ENCODE results near the gene OPRM1. TPM values are rescaled to one million over a fixed set of nuclear protein-coding genes. Genes with fewer than 3 reads are reported as not detected.
"Not testable (repeated sequence)": the region's sequence is repeated elsewhere in the genome, so short reads cannot be mapped to it uniquely, and the experiment has no call there.

Gene OPRM1
- polyA plus RNA-seq (ENCODE audit: insufficient read length in 12 of 12) = not detected
- long read RNA-seq, donor 1 = 0 reads
- long read RNA-seq, donor 2 = 0 reads
- long read RNA-seq, donor 3 = 0 reads
- long read RNA-seq, donor 4 = 0 reads
- long read RNA-seq, donor 5 = 0 reads
- long read RNA-seq, donor 6 = 0 reads
- long read RNA-seq, donor 7 = 0 reads
- long read RNA-seq, donor 8 = 0 reads
- long read RNA-seq, donor 9 = 0 reads
- long read RNA-seq, donor 10 = 0 reads
- long read RNA-seq, donor 11 = 0 reads

DNA sequence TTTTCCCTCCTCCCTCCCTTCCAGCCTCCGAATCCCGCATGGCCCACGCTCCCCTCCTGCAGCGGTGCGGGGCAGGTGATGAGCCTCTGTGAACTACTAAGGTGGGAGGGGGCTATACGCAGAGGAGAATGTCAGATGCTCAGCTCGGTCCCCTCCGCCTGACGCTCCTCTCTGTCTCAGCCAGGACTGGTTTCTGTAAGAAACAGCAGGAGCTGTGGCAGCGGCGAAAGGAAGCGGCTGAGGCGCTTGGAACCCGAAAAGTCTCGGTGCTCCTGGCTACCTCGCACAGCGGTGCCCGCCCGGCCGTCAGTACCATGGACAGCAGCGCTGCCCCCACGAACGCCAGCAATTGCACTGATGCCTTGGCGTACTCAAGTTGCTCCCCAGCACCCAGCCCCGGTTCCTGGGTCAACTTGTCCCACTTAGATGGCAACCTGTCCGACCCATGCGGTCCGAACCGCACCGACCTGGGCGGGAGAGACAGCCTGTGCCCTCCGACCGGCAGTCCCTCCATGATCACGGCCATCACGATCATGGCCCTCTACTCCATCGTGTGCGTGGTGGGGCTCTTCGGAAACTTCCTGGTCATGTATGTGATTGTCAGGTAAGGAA lies at the start of gene OPRM1:
Gene OPRM1, plus strand, starts transcription at position 10 of the 612 bp plus-strand sequence. Its CDS starts 305 bp downstream, at position 315.
- DNase-seq = peak; percentile 55

DNA sequence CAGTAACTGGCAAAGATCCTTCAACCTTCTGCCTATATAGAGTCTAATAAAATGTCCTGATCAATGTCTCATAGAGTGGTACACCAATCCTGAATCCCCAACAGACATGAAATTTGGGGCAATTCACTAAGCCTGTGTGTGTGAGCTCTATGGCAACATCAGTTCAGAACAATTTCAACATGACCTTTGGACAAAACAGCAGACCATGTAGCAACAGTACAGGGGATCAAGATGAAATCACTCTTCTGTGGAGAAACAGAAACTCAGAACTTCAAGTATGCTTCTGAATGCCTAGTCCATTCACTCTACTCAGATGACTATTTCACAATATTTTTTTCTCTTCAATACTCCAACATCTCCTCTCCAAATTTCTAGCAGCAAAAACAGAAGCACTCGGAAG lies 49.1 kb upstream of the OPRM1 start:
- no peak for DNase-seq

DNA sequence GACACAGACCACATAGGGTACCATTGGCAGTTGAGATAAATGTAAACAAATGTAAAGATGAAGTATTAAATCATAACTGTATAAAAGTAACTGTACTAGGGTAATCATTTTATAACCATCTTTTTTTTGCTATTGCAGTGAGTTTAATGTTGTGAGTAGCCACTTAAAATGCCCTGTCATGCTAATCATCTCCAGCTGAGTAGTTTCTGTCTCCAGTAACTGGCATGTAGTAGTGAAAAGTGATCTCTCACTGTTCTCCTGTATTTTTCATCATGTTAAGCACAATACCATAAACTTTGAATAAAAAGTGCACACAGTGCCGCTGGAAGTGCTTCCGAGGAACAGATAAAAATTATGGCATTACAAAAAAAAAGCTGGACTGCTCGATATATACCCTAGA lies 45.0 kb upstream of the OPRM1 start:
- peak; percentile 8 for DNase-seq

GRCh38 chr6:153994811-153995210 lies 44.2 kb upstream of the OPRM1 start:
- DNase-seq = no peak

GRCh38 chr6:153997221-153997620 lies 41.8 kb upstream of the OPRM1 start:
- DNase-seq = no peak

- no peak for DNase-seq
These were observed 37.4 kb upstream of the OPRM1 start for GRCh38 chr6:154001494-154002285.

- DNase-seq = no peak
These were observed 36.1 kb upstream of the OPRM1 start for GRCh38 chr6:154002894-154003293.

- DNase-seq = no peak
These were observed 28.7 kb upstream of the OPRM1 start for GRCh38 chr6:154010371-154010770.

- DNase-seq = no peak
These were observed 26.2 kb upstream of the OPRM1 start for GRCh38 chr6:154012852-154013251.

- DNase-seq = no peak
These were observed 21.3 kb upstream of the OPRM1 start for GRCh38 chr6:154017786-154018185.

GRCh38 chr6:154030646-154031045 lies 8.4 kb upstream of the OPRM1 start:
- no peak for DNase-seq

DNA sequence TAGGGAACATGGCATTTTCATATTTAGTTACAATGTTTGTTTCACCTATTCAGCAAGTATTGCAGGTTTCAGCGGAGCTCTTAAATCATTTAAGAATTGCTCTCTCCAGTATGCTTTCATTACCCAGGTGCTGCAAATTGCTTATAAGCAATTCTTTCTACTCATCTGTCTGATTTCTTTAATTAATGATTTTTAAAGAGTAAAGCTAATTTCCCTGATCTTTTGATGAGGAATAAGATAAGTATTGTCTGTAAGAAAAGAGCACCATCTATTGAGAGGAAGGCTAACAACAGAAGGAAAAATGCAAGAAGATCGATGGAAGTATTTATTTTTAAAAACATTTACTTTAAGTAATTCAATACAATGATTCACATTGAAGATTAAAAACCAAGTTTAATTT lies 2.0 kb downstream of the OPRM1 start:
- DNase-seq = no peak

GRCh38 chr6:154053141-154053540 lies 14.1 kb downstream of the OPRM1 start:
- no peak for DNase-seq

GRCh38 chr6:154056536-154056935 lies 17.5 kb downstream of the OPRM1 start:
- no peak for DNase-seq

- no peak for DNase-seq
These were observed 18.1 kb downstream of the OPRM1 start for GRCh38 chr6:154057098-154057497.

DNA sequence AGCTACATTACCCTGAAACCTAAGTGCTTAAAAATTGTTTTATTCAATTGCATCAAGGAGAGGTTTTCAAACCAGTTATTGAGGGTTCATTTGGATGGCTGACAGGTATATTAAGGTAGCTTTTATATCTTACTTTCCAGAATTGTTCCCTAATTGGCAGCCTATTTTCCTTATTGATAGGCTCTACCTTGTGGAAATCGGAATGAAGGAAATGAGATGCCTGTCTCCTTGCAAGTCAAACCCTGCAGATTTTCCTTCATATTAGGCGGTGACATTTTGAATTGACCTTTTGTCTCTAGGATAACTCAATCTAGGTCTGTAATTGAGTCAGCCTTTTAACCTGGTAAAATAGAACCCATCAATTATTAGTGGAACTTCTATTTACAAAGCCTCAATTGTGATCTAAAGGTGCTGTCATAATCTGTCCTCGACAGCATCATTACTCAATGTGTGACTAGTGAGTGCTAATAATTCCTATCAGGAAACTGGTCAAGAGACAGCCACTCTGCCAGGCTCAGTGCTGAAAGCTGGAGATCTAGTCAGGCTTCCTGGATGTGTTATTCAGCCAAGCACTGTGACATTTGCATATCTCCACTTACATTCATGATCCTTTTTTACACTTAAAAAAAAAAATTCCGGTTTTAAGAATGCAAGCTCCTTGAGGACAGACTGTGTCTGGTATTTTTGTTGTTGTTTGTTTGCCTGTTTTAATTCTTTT lies 20.1 kb downstream of the OPRM1 start:
- no peak for DNase-seq

DNA sequence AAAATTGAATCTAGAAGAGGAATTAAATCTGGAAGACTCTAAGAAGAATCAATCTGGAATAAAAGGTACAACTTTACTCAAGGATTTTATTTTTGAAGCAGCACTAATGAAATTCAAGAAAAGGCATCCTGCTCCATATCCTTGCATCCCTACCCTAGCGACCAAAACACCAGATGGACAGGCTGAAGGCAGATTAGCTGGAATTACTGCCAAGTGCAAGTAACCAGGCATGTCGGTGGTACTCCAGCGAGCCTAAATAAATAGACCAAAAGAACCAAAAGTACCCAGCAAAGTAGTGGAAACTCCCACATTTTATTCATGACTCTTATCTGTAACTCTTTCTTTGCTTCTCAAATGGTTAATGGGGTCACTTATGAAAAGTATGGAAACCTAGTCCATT lies 21.0 kb downstream of the OPRM1 start:
- no peak for DNase-seq

- DNase-seq = no peak
These were observed 31.0 kb downstream of the OPRM1 start for GRCh38 chr6:154070041-154070440.

DNA sequence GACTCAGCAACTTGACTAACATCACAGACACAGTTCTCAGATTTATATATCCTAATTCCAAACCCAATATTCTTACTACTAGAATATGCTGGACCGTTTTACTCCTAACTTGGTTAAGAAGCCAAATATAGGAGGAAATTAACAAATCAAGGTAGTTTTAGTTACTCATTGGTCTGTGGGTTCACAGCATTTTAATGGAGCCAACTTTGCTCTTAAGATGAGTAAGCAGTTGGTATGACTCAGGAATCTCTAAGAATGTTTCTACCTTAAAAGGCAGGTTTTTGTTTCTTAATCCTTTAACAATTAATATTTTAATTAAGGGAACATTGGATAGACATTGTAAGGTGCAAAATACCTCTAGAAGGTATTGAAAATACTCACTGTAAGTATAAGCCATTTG lies 31.6 kb downstream of the OPRM1 start:
- DNase-seq = no peak

- no peak for DNase-seq
These were observed 32.2 kb downstream of the OPRM1 start for GRCh38 chr6:154071236-154071635.

- DNase-seq = no peak
These were observed 32.7 kb downstream of the OPRM1 start for GRCh38 chr6:154071711-154072110.

- not testable (repeated sequence) for DNase-seq
These were observed 39.6 kb downstream of the OPRM1 start for GRCh38 chr6:154078596-154078995.
